Transverse colon (tissue), 4 donors: ENCODE data around the gene RTKN.

Experiments
- POLR2A ChIP-seq: fragments of 450-650 bp; IDR thresholded peaks from one replicate; pipeline ENCODE4 v1.6.1; 2016; ENCODE audit warnings: antibody characterized with exemption, mild to moderate bottlenecking, moderate library complexity
- POLR2AphosphoS5 ChIP-seq, 3 donors: sonication (generic); formaldehyde crosslinking; IDR thresholded peaks; one replicate each; pipeline ENCODE4 v1.6.1; 2016; ENCODE audit warnings: antibody characterized with exemption in 3 of 3
- TF ChIP-seq, protein P1 (sequence below), 5 experiments: fragments of 200-600 bp in 3 of 5; fragments of 450-650 bp in 2 of 5; sonication (generic) in 3 of 5; IDR thresholded peaks; 1 replicate in 2 of 5; 2 replicates in 3 of 5; pipeline ENCODE4 v1.5.1; 2016 to 2017; ENCODE audit warnings: antibody characterized with exemption in 5 of 5, inconsistent platforms in 3 of 5, mild to moderate bottlenecking in 2 of 5, moderate library complexity in 1 of 5

GRCh38 chr2:74439803-74440377 is 1.8 kb downstream of the RTKN start:
- TF ChIP-seq POLR2A (no peak), POLR2AphosphoS5 (IDR thresholded peaks at IDR 0.05) (no peak)
- TF ChIP-seq, protein P1, sequence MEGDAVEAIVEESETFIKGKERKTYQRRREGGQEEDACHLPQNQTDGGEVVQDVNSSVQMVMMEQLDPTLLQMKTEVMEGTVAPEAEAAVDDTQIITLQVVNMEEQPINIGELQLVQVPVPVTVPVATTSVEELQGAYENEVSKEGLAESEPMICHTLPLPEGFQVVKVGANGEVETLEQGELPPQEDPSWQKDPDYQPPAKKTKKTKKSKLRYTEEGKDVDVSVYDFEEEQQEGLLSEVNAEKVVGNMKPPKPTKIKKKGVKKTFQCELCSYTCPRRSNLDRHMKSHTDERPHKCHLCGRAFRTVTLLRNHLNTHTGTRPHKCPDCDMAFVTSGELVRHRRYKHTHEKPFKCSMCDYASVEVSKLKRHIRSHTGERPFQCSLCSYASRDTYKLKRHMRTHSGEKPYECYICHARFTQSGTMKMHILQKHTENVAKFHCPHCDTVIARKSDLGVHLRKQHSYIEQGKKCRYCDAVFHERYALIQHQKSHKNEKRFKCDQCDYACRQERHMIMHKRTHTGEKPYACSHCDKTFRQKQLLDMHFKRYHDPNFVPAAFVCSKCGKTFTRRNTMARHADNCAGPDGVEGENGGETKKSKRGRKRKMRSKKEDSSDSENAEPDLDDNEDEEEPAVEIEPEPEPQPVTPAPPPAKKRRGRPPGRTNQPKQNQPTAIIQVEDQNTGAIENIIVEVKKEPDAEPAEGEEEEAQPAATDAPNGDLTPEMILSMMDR (IDR thresholded peaks at IDR 0.05): no peak
